BLaER1 treated with 17β-estradiol and CSF1 and Interleukin-3, amounts not matched to agents 10 nM and 100 nM (cell line): Measurements from ENCODE around the gene COG5.

Experiments
- H3K27ac ChIP-seq, 11 experiments: shearing (Covaris generic); formaldehyde crosslinking; 2 replicates each; pipeline ENCODE4 v1.8.1; 2022
- H3K27me3 ChIP-seq, 11 experiments: shearing (Covaris generic); formaldehyde crosslinking; 2 replicates each; pipeline ENCODE4 v1.8.1; 2022
- H3K36me3 ChIP-seq, 11 experiments: shearing (Covaris generic); formaldehyde crosslinking; 2 replicates each; pipeline ENCODE4 v1.8.1; 2022
- H3K4me1 ChIP-seq, 10 experiments: shearing (Covaris generic); formaldehyde crosslinking; 2 replicates each; pipeline ENCODE4 v1.8.1; 2022
- H3K4me2 ChIP-seq, 11 experiments: shearing (Covaris generic); formaldehyde crosslinking; 2 replicates each; pipeline ENCODE4 v1.8.1; 2022
- H3K4me3 ChIP-seq, 10 experiments: shearing (Covaris generic); formaldehyde crosslinking; 2 replicates each; pipeline ENCODE4 v1.8.1; 2022
- H3K9ac ChIP-seq, 11 experiments: shearing (Covaris generic); formaldehyde crosslinking; 2 replicates each; pipeline ENCODE4 v1.8.1; 2022
- H3K9me3 ChIP-seq, 11 experiments: shearing (Covaris generic); formaldehyde crosslinking; replicated peaks in 1 of 11; 2 replicates each; pipeline ENCODE4 v1.8.1; 2022
- H4K20me1 ChIP-seq, 11 experiments: shearing (Covaris generic); formaldehyde crosslinking; 2 replicates each; pipeline ENCODE4 v1.8.1; 2022
- Cebpa-rat ChIP-seq, 11 experiments: shearing (Covaris generic); IDR thresholded peaks; 2 replicates each; pipeline ENCODE4 v1.8.1; 2022

COG5 gene

DNA sequence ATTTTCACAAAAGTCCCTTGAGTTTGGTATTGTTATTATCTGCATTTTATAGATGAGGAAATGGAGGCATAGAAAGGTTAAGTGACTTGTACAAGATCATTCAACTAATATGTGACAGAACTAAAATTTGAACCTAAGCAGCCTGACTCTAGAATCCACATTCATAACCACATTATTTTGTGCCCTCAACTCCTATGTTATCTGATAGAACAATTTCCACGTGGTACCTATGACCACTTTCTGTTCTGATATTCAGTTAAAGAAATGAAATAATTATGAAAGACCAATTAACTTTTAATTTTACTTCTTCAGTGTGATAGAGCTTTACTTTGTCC is 33.8 kb upstream of the COG5 start:
- no peak overlapping the region for H3K4me3 ChIP-seq
- peaks cover 4 to 59% (median 17%) of the 10 kb centered on the region in 11 experiments; a peak in 20 of 22 replicates for H3K36me3 ChIP-seq
- no peaks in the 10 kb centered on the region for H3K9me3 ChIP-seq
- no peaks in the 10 kb centered on the region for H3K4me1 ChIP-seq
- no peaks in the 10 kb centered on the region for H4K20me1 ChIP-seq
- TF ChIP-seq Cebpa-rat (IDR thresholded peaks at IDR 0.05), result no peak
- H3K27ac ChIP-seq, result no peak overlapping the region
- no peak overlapping the region for H3K9ac ChIP-seq
- H3K27me3 ChIP-seq, result no peaks in the 10 kb centered on the region
- no peak overlapping the region for H3K4me2 ChIP-seq

DNA sequence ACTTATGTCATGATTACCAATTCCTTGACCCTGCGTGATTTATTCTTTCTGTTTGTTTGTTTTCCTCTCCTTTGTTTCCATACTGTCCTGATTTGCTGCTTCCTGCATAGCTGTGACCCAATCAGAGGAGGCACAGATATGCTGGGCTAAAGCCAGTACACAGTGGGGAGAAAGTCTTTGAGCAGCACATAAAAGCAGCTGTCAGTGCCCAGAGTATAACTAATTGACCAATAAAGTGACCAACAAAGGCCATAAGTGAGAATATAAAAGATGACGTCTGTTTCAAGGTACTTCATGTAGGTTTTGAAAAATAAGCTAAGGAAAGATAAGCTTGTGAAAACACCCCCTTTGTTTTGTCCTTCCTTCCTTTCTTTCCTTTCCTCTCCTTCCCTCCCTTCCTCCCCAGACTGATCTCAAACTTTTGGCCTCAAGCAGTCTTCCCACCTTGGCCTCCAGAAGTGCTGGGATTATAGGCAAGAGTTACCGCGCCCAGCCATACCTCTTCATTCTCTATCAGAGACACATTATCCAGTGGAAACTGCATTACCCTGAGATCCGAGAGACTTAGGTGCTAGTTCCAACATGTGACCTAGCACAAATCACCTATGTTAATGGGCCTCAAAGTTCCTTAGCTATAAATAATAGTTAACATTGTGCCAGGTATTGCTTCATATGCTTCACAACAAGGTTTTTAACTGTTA is 33.3 kb upstream of the COG5 start:
- no peaks in the 10 kb centered on the region for H3K4me1 ChIP-seq
- H3K9ac ChIP-seq, result no peak overlapping the region
- no peaks in the 10 kb centered on the region for H3K27me3 ChIP-seq
- H3K9me3 ChIP-seq, result no peaks in the 10 kb centered on the region
- H4K20me1 ChIP-seq, result no peaks in the 10 kb centered on the region
- TF ChIP-seq Cebpa-rat (IDR thresholded peaks at IDR 0.05), result no peak
- H3K36me3 ChIP-seq, result peaks cover 4 to 56% (median 17%) of the 10 kb centered on the region in 11 experiments; a peak in 20 of 22 replicates
- H3K4me3 ChIP-seq, result no peak overlapping the region
- no peak overlapping the region for H3K27ac ChIP-seq
- no peak overlapping the region for H3K4me2 ChIP-seq

GRCh38 chr7:107594961-107595737 is 31.4 kb upstream of the COG5 start:
- Histone ChIP-seq H3K27ac (no peak overlapping the region), H3K9ac (no peak overlapping the region), H4K20me1 (no peaks in the 10 kb centered on the region), H3K4me3 (no peak overlapping the region), H3K4me2 (no peak overlapping the region), H3K4me1 (no peaks in the 10 kb centered on the region), H3K9me3 (no peaks in the 10 kb centered on the region), H3K27me3 (no peaks in the 10 kb centered on the region), H3K36me3 (peaks cover 0 to 38% (median 13%) of the 10 kb centered on the region in 11 experiments; a peak in 20 of 22 replicates)
- TF ChIP-seq Cebpa-rat (IDR thresholded peaks at IDR 0.05), result no peak

GRCh38 chr7:107593025-107593410 is 29.3 kb upstream of the COG5 start:
- no peak overlapping the region for H3K4me2 ChIP-seq
- TF ChIP-seq Cebpa-rat (IDR thresholded peaks at IDR 0.05), result no peak
- H3K4me3 ChIP-seq, result no peak overlapping the region
- peaks cover 5 to 42% (median 13%) of the 10 kb centered on the region in 11 experiments; a peak in 20 of 22 replicates for H3K36me3 ChIP-seq
- H3K9ac ChIP-seq, result no peak overlapping the region
- H3K4me1 ChIP-seq, result no peaks in the 10 kb centered on the region
- no peaks in the 10 kb centered on the region for H4K20me1 ChIP-seq
- H3K27ac ChIP-seq, result no peak overlapping the region
- H3K27me3 ChIP-seq, result no peaks in the 10 kb centered on the region
- no peaks in the 10 kb centered on the region for H3K9me3 ChIP-seq

GRCh38 chr7:107592361-107593024 is 28.8 kb upstream of the COG5 start:
- Histone ChIP-seq H3K4me1 (no peaks in the 10 kb centered on the region), H3K4me2 (no peak overlapping the region), H3K9ac (no peak overlapping the region), H4K20me1 (no peaks in the 10 kb centered on the region), H3K27ac (no peak overlapping the region), H3K4me3 (no peak overlapping the region), H3K27me3 (no peaks in the 10 kb centered on the region), H3K36me3 (peaks cover 5 to 37% (median 13%) of the 10 kb centered on the region in 11 experiments; a peak in 20 of 22 replicates), H3K9me3 (no peaks in the 10 kb centered on the region)
- no peak for TF ChIP-seq Cebpa-rat (IDR thresholded peaks at IDR 0.05)

DNA sequence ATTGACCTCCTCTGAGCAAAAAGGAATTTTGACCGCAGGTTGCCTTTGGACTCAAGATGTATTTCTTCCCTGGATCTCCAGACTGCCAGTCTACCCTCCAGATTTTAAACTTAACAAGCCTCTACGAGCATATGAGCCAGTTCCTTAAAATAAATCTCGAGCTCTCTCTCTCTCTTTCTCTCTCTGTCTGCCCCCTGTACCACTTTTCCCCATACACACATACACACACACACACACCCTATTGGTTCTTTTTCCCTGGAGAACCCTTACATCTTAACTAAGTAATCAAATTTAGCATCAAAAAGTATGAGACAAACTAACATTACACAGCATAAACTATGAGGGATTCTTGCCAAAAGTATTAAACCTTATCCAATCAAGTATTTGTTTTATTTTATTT is 27.7 kb upstream of the COG5 start:
- Histone ChIP-seq H3K36me3 (peaks cover 6 to 37% (median 13%) of the 10 kb centered on the region in 11 experiments; a peak in 19 of 22 replicates), H3K27me3 (no peaks in the 10 kb centered on the region), H3K4me2 (no peak overlapping the region), H3K4me3 (no peak overlapping the region), H3K4me1 (no peaks in the 10 kb centered on the region), H3K9ac (no peak overlapping the region), H3K9me3 (no peaks in the 10 kb centered on the region), H4K20me1 (no peaks in the 10 kb centered on the region), H3K27ac (no peak overlapping the region)
- no peak for TF ChIP-seq Cebpa-rat (IDR thresholded peaks at IDR 0.05)

DNA sequence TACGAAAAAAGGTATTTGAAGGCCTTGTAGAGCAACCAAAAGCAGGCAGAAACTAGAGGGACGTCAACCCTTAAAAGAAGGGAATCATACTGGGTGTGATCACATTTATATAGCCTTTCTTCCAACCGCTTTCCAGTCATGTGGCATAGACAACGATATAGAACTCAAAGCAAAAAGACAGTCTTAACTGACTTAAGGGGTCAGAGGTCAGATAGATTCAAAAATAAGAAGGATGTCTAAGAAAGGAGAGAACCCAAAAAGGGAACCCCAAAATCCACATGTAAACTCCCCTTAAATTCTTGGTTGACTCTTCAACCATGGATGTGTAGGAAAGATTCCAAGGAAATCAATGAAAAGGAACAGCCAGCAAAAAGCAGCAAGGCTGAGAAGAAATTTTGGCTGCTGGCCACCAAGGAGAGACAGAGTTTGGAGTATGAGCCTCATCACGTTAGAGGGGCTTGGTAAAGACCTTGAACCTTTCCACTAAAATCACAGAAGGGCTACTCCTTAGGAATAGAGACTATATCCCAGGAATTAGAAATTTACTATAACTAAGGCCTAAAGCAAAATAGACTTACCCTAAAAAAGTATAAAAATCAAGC is 24.9 kb upstream of the COG5 start:
- H3K4me3 ChIP-seq, result no peak overlapping the region

DNA sequence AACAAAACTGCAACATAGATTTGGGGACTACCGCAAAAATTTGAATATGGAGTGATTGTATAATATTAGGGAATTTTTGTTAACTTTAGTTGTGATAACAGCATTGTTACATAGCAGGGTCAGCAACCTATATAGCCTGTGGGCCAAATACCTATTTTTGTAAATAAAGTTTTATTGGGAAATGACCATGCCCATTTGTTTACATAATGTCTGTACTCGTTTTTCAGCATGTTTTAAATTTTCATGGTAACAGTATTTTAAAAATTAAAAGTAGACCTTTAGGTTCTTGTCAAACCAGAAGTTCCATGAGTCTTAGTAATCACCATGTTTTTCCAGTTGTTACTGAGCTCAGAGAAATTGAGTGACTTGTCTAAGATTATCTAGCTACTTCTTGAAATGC is 21.0 kb upstream of the COG5 start:
- Histone ChIP-seq H3K9ac (no peak overlapping the region), H4K20me1 (peaks cover 0 to 9% (median 0%) of the 10 kb centered on the region in 11 experiments; a peak in 3 of 22 replicates), H3K27ac (no peak overlapping the region), H3K4me1 (peaks cover 0 to 23% (median 8%) of the 10 kb centered on the region in 10 experiments; a peak in 9 of 20 replicates), H3K36me3 (peaks cover 0 to 38% (median 16%) of the 10 kb centered on the region in 11 experiments; a peak in 13 of 22 replicates), H3K9me3 (no peaks in the 10 kb centered on the region), H3K27me3 (peaks cover 20 to 30% (median 23%) of the 10 kb centered on the region in 11 experiments), H3K4me3 (no peak overlapping the region), H3K4me2 (no peak overlapping the region)
- no peak for TF ChIP-seq Cebpa-rat (IDR thresholded peaks at IDR 0.05)

More for the DNA sequence above, 24.9 kb upstream of the COG5 start:
- no peaks in the 10 kb centered on the region for H4K20me1 ChIP-seq
- H3K4me2 ChIP-seq, result no peak overlapping the region
- no peak for TF ChIP-seq Cebpa-rat (IDR thresholded peaks at IDR 0.05)
- peaks cover 0 to 38% (median 16%) of the 10 kb centered on the region in 11 experiments; a peak in 14 of 22 replicates for H3K36me3 ChIP-seq
- no peak overlapping the region for H3K9ac ChIP-seq
- no peaks in the 10 kb centered on the region for H3K9me3 ChIP-seq
- H3K27ac ChIP-seq, result no peak overlapping the region
- no peaks in the 10 kb centered on the region for H3K27me3 ChIP-seq
- no peaks in the 10 kb centered on the region for H3K4me1 ChIP-seq

GRCh38 chr7:107582875-107583274 is 19.2 kb upstream of the COG5 start:
- H3K9ac ChIP-seq, result no peak overlapping the region
- peaks cover 0 to 23% (median 10%) of the 10 kb centered on the region in 10 experiments; a peak in 10 of 20 replicates for H3K4me1 ChIP-seq
- TF ChIP-seq Cebpa-rat (IDR thresholded peaks at IDR 0.05), result no peak
- H4K20me1 ChIP-seq, result peaks cover 0 to 10% (median 0%) of the 10 kb centered on the region in 11 experiments; a peak in 3 of 22 replicates
- H3K9me3 ChIP-seq, result no peaks in the 10 kb centered on the region
- no peak overlapping the region for H3K4me2 ChIP-seq
- H3K27ac ChIP-seq, result no peak overlapping the region
- peaks cover 0 to 33% (median 15%) of the 10 kb centered on the region in 11 experiments; a peak in 12 of 22 replicates for H3K36me3 ChIP-seq
- H3K27me3 ChIP-seq, result peaks cover 24 to 44% (median 37%) of the 10 kb centered on the region in 11 experiments
- H3K4me3 ChIP-seq, result no peak overlapping the region
